RWPE1 (cell line): ENCODE data around the gene PKP3.
A peak's percentile ranks its signal among the peaks of the same experiment; 100 is the strongest.

Source experiments
- CTCF ChIA-PET: fragments of 350-600 bp; sonication (Branson Sonifier 250); formaldehyde crosslinking; extraction: SDS; loops from one replicate; lab custom pipeline; 2021; lab: Yijun Ruan, JAX
- POLR2A ChIA-PET: fragments of 400-600 bp; formaldehyde crosslinking; extraction: SDS; loops from one replicate; lab custom pipeline; 2020; ENCODE audit warnings: antibody characterized with exemption; ENCODE audit not compliant: low non-redundant PET; lab: Yijun Ruan, JAX
- DNase-seq: peaks from one replicate; pipeline ENCODE4 v3.0.0; 2012; ENCODE audit warnings: low spot score
- H3K27ac ChIP-seq: fragments of 450-650 bp; 2 replicates; pipeline ENCODE4 v1.5.1; 2017
- CTCF ChIP-seq: fragments of 450-650 bp; conservative IDR thresholded peaks from 2 replicates; pipeline ENCODE4 v1.5.1; 2017; ENCODE audit warnings: low read depth, mild to moderate bottlenecking

Gene PKP3

GRCh38 chr11:403021-403760 lies 9.2 kb downstream of the PKP3 start:
- TF ChIP-seq CTCF = no peak
- ChIA-PET POLR2A (no interaction called here), CTCF (no interaction called here)
- H3K27ac ChIP-seq = no peak overlapping the region
- DNase-seq = no peak

GRCh38 chr11:403761-404431 lies 9.9 kb downstream of the PKP3 start:
- no peak for DNase-seq
- POLR2A ChIA-PET = no interaction called here
- no peak overlapping the region; the same call in 1 of the 2 replicates for H3K27ac ChIP-seq
- TF ChIP-seq CTCF = no peak
- CTCF ChIA-PET = interaction anchor here (0.6 to 1.0 kb wide), 2 partner anchors 22 to 44 kb away, joined by 3 read pairs; no protein-coding TSS in a partner anchor

- H3K27ac ChIP-seq = peak overlapping the region; percentile 79
- ChIA-PET CTCF (interaction anchor here (0.6 to 1.0 kb wide), 2 partner anchors 21 to 43 kb away, joined by 3 read pairs; no protein-coding TSS in a partner anchor), POLR2A (interaction anchor here (0.7 kb wide), 1 partner anchor 22 kb away, joined by 3 read pairs; no protein-coding TSS in a partner anchor)
- no peak for TF ChIP-seq CTCF
- no peak for DNase-seq
Observed at GRCh38 chr11:404551-405264, 10.7 kb downstream of the PKP3 start.

GRCh38 chr11:405323-405953 lies 11.4 kb downstream of the PKP3 start:
- no peak for TF ChIP-seq CTCF
- H3K27ac ChIP-seq = peak overlapping the region; percentile 79
- ChIA-PET CTCF (interaction anchor here (1.0 to 1.4 kb wide), 2 partner anchors 43 to 45 kb away, joined by 5 to 7 read pairs; partner anchors contain the start of gene PTDSS2), POLR2A (interaction anchor here (0.7 kb wide), 1 partner anchor 23 kb away, joined by 3 read pairs; no protein-coding TSS in a partner anchor)
- no peak for DNase-seq

GRCh38 chr11:405954-406795 lies 12.2 kb downstream of the PKP3 start:
- DNase-seq = no peak
- no peak for TF ChIP-seq CTCF
- ChIA-PET CTCF (interaction anchor here (0.7 to 1.8 kb wide), 5 partner anchors 10 to 49 kb away, joined by 3 to 9 read pairs (median 5); partner anchors contain the start of gene PTDSS2), POLR2A (no interaction called here)
- peak overlapping the region; percentile 79 for H3K27ac ChIP-seq
